Pulmonary artery endothelial cell (primary cell): ENCODE data around the gene ITGB4. TPM values are rescaled to one million over a fixed set of nuclear protein-coding genes. Genes with fewer than 3 reads are reported as not detected.
"Not testable (repeated sequence)": the region's sequence is repeated elsewhere in the genome, so short reads cannot be mapped to it uniquely, and the experiment has no call there.

Experiments
- DNase-seq: peaks from one replicate; pipeline ENCODE4 v3.0.0-alpha.2; 2011; ENCODE audit warnings: low read depth, low spot score
- total RNA-seq: library from RNA; depleted of rRNA; stranded (reverse); fragments of >200 nt; gene quantifications from 2 replicates; pipeline ENCODE4 v1.2.3, GENCODE V29; 2014

The ITGB4 gene
- total RNA-seq, 1 donor from 2014 or later = 6.9 TPM

DNA sequence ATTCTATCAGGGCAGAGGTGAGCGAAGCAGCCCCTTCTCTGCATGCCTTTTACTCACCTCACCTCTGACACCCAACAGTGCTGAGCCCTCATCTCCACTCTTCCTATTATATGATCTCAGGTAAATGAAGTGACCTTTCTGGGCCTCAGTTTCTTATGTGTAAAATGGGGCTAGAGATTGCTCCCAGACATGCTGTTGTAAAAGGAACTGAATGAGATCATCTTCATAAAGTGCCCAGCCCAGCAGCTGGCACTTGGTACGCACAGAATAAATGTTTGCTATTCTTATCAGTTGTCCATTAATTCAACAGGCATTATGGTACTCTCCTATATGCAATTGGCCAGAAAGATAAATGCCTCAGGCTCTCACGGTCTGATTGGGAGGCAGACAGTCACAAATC lies 48.3 kb downstream of the ITGB4 start:
- no peak for DNase-seq

- no peak for DNase-seq
Observed at GRCh38 chr17:75771334-75772281, 50.3 kb downstream of the ITGB4 start.

- no peak for DNase-seq
Observed at GRCh38 chr17:75773121-75773807, 52.0 kb downstream of the ITGB4 start.

GRCh38 chr17:75773808-75774470 lies 52.7 kb downstream of the ITGB4 start:
- no peak for DNase-seq

DNA sequence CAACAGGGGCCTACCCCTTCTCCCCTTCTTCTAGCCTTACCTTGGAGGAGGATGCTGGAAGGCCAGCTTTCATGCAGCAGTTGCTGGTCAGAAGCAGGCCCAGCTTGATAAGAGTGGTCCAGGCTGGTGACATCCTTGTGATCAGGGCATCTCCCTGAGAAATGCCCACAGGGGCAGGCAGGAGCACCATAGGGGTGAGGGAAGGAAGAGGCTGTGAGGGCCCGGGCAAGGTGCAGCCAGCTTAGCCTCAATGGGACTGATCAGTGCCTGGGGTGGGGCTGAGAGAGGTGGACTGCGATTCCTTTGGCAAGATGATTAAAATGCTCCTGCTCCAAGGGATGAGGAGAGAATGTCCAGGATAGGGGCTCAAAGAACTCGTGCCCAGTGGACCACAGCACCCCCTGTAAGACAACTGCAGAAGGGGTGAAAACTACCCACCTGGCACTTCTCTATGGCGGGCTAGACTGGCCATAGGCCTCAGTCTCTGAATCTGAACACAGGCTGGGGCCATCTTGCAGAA lies 53.3 kb downstream of the ITGB4 start:
- no peak for DNase-seq

- no peak for DNase-seq
Observed at GRCh38 chr17:75774991-75775668, 53.9 kb downstream of the ITGB4 start.

- no peak for DNase-seq
Observed at GRCh38 chr17:75776386-75777295, 55.4 kb downstream of the ITGB4 start.

- no peak for DNase-seq
Observed at GRCh38 chr17:75777296-75777922, 56.1 kb downstream of the ITGB4 start.

- not testable (repeated sequence) for DNase-seq
Observed at GRCh38 chr17:75778066-75778860, 57.0 kb downstream of the ITGB4 start.

DNA sequence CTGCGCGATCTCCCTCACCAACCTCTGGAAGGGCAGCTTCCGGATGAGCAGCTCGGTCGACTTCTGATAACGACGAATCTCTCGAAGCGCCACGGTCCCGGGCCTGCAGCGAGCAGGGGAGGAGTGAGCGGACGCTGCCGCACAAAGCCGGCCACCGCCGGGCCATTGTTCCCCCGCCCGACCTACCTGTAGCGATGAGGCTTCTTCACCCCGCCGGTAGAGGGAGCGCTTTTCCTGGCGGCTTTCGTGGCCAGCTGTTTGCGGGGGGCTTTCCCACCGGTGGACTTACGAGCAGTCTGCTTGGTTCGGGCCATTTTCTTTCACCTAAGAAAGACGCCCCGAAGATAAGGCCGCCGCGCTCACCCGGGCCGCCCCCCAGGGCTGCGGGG lies 57.6 kb downstream of the ITGB4 start:
- no peak for DNase-seq

DNA sequence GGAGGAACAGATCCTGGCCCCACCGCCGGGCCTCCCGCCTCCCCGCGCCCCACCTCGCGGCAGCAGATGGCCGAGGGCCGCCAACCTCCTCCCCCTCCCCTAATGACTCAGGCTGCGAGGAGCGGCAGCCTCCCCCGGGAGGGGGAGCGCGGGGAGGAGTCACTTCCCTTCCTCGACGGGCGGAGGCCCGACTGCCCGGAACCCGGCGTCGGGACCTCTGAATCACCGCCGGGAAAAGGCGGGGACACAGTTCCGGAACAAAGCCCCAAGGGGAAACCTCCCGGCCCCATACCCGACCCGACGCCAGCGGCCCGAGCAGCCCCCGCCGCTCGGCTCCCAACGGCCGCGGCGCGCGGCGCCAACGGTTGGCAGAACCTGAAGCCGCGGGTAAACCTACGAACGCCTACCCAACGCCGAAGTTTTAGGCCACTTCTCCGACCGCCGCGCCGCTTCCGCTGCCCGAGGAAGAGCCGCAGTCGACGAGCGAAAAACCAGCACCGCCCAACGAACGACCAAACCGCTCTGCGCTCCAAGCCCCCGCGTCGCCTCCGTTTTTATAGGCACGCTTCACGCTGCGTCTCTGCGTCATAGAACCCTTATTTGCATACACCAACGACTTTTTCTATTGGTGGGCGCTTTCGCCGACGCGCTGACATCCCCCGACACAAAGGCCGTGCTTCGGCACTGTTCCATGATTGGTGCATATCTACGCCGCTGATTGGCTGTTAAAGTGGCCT lies 58.2 kb downstream of the ITGB4 start:
- DNase-seq = peak; percentile 100

DNA sequence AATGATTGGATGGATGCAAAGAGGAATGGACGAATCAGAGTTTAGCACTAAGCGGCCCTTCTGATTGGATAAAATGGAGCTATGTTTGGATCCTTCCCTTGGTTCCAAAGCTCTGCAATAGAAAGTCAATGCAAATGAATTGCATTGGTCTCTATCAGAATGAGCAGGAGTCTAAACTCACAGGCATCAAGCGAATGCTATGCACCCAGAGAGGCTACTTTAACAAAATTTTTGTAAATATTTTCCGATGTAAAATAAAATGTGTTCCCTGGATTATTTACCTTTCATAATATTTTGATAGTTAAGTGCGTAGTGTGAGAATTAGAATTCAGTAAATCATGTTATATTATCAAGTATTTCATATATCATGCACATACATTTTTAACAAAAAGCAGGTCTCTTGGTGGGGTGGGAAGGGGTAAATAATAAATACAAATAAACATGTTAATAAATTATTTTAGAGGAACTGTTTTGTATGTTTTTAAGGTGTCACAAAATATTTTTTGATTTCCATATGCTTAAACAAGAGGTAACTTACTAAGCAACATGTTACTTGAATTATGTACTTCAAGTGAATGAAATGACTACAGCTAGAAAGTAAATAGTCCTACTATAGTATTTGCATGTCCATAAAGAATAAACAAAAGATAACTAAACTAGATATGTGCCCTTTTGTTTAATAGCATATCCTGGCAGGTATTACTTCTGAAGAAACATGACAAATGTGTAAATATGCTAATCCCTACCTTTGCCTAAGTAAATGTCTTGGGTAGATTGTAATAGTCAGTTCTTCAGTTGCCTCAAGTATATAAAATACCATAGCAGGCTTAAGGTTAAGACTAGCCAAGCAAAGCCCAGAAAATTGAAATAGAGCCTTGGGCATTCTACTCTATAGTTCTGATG lies 59.0 kb downstream of the ITGB4 start:
- no peak for DNase-seq

DNA sequence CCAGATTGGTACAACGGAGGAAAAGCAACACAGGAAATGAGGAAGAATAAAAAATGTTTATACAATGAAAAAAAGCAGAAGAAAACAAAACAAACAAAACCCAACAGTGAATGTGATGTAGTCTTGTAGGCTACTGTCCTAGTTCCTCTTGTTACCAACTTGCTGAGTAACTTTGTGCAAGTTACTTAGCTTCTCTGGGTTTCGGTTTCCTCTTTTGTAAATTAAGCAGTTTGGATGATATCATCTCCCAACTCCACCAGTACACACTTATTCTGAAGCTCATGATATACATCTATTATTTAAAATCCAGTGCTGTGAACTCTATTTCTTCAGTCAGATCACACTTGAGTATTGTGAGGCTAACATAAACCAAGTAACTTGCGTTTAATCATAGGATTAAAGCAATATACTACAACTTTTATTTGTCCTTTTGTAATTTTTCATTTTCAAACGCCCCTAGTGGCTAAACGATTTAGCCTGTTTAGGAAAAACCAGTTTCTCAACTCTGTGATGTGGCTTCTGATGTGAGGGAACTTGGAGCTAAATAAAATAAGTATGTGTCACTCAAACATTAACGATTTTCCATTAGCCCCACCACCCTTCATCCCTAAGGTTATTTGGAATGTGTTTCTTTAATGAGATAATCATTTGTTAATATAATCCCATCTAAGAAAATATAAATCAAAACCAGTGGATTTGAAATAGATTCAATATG lies 62.0 kb downstream of the ITGB4 start:
- no peak for DNase-seq

- no peak for DNase-seq
Observed at GRCh38 chr17:75783803-75784472, 62.7 kb downstream of the ITGB4 start.

DNA sequence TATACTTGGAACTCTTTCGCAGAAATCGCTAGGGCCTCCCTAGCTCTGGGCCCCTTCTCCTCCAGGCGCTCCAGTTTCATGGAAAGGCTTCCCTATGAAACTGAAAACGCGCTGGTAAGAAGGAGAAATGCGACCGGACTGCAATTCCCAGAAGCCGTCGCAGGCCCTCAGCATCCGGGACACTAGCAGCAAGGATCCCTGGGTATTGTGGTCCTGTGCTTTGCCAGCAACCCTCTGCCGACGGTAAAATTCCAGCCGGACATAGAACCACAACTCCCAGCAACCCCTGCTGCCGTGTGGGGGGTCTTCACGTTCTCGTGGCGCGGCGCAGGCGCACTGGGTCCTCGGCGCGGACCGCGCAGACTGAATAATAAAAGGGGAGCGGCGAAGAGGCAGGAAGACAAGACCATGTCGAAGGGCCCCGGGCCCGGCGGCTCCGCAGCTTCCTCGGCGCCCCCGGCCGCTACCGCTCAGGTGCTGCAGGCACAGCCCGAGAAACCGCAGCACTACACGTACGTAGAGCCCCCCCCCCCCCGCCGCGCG lies 63.3 kb downstream of the ITGB4 start, which contains the start of gene UNK:
Gene UNK (plus strand): TSS at position 334 of the 543 bp plus-strand sequence. CDS start 75 bp downstream, at position 409.
- peak; percentile 99 for DNase-seq
